Stimulated activated CD4-positive, alpha-beta T cell treated with anti-CD3 and anti-CD28 coated beads, Interleukin-2, amount 100 ng/mL, for 48 hours (primary cell): Measurements from ENCODE around the gene TAC4.

Experiments
- DNase-seq, 2 donors: peaks; one replicate each; pipeline ENCODE4 v3.0.0-alpha.2; 2020

The TAC4 gene

DNA sequence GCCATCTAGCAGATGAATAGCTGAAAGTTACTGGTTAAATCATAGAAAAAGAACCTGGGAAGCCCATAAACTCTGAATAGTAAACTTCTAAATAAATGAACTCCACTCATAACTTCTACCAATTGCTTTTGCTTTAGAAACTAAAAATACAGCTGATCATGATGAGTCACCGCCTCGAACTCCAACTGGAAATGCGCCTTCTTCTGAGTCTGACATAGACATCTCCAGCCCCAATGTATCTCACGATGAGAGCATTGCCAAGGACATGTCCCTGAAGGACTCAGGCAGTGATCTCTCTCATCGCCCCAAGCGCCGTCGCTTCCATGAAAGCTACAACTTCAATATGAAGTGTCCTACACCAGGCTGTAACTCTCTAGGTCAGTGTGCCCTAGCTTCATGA is 49.7 kb downstream of the TAC4 start:
- no peak for DNase-seq

DNA sequence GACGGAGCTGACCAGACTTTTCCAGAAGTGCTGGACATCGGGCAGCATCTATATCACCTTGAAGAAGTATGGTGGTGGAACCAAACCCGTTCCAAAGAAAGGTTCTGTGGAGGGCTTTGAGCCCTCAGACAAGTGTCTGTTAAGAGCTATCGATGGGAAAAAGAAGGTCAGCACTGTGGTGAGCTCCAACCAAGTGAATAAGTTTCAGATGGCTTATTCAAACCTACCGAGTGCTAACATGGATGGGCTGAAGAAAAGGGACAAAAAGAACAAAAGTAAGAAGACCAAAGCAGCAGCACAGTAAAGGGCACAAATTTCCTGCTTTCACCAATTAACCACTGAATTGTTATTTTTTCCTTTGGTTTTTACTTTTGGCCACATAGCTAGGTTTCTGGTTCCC is 52.5 kb downstream of the TAC4 start:
- DNase-seq, result no peak

- no peak for DNase-seq
These were observed 54.6 kb downstream of the TAC4 start for GRCh38 chr17:49793309-49793708.

- DNase-seq, result no peak
These were observed 58.7 kb downstream of the TAC4 start for GRCh38 chr17:49789243-49789578.

DNA sequence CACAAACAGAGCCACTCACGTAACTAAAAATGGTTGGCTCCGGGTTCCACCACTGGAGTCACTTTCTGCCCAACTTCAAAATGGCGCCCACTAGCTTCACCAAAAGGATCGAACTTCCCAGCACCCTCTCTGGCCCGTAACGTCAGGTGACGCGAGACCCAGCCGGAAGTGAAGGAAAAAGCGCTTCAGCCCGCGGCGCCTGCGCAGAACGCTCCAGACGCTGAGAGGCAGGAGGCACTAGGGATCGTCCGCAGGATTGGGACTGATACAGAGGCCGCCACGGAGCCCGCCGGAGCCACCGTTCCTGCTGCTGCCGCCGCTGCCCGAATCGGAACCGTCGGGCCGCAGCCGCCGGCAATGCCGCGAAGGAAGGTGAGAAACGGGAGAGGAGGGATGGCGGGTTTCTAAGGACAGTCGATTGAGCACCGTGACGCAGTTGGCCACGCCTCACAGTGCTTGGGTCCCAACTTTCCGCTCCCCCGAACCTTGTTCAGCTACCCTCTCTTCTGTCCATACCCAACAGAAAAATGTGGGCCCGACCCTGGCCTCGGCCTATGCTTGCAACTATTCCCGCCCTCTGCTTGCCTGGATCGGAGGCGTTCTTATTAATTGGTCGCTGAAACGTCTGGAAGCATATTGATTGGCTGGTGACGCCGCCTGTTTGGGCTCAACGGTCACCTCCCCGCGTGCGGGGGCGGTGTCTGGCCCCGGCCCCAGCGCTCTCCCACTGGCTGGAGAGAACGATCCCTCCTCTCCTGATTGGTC is 59.2 kb downstream of the TAC4 start, which contains the start of gene KAT7:
Gene KAT7 (plus strand): TSS at position 204 of the 765 bp plus-strand sequence. CDS start 154 bp downstream, at position 358.
- peak; percentile 96 for DNase-seq
